Measurements from ENCODE around the gene DVL1. TPM values are rescaled to one million over a fixed set of nuclear protein-coding genes. Genes with fewer than 3 reads are reported as not detected.
"Not testable (repeated sequence)": the region's sequence is repeated elsewhere in the genome, so short reads cannot be mapped to it uniquely, and the experiment has no call there.

Gene DVL1
- total RNA-seq, 1 experiment from 2014 or later: 34.5 TPM

GRCh38 chr1:1373815-1374588 is 24.8 kb upstream of the DVL1 start:
- DNase-seq (ENCODE audit: low read depth): no peak

GRCh38 chr1:1373051-1373814 is 24.0 kb upstream of the DVL1 start:
- DNase-seq (ENCODE audit: low read depth): no peak

- peak; percentile 38 for DNase-seq (ENCODE audit: low read depth)
These were observed 22.8 kb upstream of the DVL1 start for GRCh38 chr1:1371746-1372711.

DNA sequence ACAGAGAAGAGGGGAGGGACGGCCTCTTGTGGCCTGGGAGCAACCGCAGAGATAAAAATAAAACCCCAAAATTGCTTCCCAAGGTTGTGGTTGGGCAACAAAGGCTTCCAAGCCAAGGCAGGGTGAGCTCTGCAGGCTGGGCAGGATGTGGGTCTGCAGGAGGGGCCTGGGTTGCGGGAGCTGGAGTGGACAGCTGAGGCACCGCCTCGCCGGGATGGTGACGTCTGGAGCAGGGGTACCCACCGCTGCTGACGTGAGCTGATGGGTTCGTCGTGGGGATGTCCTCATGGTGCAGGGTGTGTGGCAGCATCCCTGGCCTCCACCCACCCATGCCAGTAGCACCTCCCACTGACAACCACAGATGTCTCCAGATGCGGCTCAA is 22.1 kb upstream of the DVL1 start:
- no peak for DNase-seq (ENCODE audit: low read depth)

DNA sequence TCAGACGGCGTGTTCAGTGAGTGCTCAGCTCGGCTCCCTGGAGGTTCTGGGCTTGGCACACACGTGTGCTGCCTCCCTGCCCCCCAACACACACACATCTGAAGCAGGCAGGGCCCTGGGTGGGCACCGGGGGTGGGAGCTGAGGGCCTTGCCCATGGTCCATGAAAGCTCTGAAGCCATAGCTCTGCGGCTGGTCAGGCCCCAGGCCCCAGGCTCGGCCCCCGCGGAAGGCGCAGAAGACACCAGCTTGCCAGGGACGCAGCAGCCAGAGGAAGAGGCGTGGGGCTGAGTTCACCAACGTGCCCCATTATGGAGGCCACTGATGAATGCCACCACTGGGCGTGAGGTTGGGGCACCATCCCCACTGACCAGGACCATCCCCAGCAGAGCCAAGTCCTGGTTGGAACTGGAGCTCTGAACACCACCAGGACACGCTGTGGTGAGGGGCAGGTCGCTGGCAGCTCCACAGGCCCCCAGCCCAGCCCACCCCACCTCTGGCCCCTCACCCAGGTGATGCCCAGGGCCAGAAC is 21.6 kb upstream of the DVL1 start:
- DNase-seq (ENCODE audit: low read depth): no peak

DNA sequence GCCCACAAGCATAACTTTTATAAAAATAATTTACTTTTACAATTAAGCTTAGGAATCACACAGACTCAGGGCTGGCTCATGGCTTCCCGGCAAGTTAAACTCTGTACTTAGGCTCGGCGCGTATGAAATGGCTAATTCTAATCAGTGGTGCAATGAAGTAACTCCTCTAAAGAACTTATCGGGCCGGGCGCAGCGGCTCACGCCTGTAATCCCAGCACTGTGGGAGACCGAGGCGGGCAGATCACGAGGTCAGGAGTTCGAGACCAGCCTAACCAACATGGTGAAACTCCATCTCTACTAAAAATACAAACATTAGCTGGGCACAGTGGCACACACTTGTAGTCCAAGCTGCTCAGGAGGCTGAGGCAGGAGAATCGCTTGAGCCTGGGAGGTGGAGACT is 20.9 kb upstream of the DVL1 start:
- DNase-seq (ENCODE audit: low read depth): not testable (repeated sequence)

DNA sequence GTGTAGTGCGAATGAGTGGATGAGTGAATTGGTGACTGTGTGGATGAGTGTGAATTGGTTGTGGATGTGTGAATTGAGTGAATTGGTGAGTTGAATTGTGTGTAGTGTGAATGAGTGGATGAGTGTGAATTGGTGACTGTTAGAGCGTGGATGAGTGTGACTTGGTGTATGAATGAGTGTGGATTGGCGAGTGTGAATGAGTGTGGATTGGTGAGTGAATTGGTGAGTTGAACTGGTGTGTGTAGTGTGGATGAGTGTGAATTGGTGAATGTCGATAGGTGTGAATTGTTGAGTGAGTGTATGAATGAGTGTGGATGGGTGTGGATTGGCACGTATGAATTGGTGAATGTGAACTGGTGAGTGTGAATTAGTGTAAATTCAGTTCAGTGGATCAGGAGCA is 18.1 kb upstream of the DVL1 start:
- no peak for DNase-seq (ENCODE audit: low read depth)

DNA sequence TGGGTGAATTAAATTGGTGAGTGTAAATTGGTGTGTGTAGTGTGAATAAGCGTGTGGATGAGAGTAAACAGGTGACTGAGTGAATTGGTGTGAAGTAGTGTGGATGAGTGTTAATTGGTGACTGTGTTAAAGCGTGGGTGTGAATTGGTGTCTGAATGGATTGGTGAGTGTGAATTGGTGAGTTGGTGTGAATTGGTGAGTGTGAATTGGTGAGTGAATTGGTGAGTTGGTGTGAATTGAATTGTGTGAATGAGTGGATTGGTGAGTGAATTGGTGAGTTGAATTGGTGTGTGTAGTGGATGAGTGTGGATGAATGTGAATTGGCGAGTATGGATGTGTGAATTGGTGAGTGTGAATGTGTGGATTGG is 17.5 kb upstream of the DVL1 start:
- DNase-seq (ENCODE audit: low read depth): no peak

DNA sequence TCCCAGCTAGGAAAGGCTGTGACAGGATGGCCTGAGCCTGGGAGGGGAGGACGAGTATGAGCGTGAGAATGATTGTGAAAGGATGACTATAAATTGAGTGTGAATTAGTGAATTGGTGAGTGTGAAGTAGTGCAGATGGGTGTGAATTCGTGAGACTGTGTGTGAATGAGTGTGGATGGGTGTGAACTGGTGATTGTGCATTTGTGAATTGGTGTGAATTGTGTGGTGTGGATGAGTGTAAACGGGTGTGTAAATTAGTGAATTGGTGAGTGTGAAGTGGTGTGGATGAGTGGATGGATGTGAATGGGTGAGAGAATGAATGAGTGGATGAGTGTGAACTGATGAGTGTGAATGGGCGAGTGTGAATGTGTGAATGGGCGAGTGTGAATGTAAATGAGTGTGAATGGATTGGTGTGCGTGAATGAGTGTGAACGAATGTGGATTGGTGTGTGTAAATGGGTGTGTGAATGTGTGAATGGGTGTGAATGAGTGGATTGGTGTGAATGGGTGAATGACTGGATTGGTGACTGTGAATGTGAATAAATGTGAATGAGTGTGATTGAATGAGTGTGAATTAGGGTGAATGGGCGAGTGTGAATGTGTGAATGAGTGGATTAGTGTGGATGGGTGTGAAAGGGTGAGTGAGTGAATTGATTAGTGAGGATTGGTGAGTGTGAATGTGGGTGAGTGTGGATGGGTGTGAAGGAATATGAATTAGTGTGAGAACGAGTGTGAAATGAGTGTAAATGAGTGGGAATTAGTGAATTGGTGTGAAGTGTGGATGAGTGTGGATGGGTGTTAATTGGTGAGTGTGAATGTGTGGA is 16.9 kb upstream of the DVL1 start:
- DNase-seq (ENCODE audit: low read depth): no peak

GRCh38 chr1:1364266-1364665 is 15.0 kb upstream of the DVL1 start:
- peak; percentile 19 for DNase-seq (ENCODE audit: low read depth)

GRCh38 chr1:1361982-1362423 is 12.8 kb upstream of the DVL1 start:
- no peak for DNase-seq (ENCODE audit: low read depth)

DNA sequence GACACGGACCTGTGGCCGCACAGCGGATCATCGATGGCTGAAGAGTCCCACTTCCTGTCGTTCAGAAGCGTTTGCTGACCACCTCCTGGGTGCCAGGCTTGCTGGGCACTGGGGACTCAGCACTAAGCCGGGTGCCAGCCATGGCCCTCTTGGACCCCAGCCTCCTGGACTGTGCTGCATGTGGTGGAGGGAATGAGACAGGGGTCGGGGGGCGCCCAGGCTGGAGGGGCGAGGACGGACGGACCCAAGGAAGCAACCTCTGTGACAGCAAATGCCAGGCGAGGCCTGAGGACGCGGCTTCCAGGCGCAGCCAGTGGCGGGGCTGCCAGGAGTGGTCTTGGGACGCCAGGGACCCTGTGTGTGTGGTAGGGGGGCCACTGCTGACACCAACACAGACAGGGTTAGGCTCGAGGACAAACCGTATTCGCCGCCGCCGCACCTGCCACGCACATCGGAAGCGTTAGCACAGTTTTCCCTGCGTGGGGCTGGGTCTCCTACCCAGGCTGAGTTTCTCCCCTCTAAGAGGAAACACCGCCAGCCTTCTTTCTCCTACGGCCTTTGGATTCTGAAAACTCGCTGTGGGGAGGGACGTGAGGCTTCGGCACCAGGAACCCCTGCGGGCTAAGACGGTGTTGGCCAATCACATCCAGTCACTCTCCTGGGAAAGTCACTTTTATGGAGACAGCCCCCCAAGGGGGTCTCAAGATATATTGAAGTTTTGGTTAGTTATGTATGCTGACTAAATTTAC is 12.2 kb upstream of the DVL1 start:
- DNase-seq (ENCODE audit: low read depth): no peak

DNA sequence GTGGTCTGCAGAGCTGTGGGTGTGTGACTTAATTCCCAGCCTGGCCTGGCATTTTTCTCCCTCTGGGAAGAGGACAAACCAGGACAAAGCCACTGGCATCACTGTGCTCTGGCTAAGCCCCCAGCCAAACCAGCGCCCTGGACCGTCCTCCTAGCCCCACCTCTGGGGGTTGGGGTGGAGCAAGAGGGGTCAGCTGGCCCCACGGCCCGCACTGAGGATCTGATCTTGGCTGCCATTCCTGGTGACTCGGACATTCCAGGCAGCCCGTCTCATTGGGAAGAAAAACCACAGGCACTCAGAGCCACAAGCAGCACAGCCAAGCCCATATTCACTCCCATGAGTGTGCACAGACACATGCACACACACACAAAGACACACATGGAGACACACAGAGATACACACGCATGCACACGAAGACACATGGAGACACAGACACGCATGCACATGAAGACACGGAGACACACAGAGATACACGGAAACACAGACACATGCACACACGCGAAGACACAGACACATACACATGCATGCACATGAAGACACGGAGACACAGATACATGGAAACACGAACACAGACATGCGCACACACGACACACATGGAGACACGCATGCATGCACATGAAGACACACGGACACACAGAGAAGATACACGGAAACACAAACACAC is 11.4 kb upstream of the DVL1 start:
- DNase-seq (ENCODE audit: low read depth): peak; percentile 95

- no peak for DNase-seq (ENCODE audit: low read depth)
These were observed 10.6 kb upstream of the DVL1 start for GRCh38 chr1:1359664-1360468.

DNA sequence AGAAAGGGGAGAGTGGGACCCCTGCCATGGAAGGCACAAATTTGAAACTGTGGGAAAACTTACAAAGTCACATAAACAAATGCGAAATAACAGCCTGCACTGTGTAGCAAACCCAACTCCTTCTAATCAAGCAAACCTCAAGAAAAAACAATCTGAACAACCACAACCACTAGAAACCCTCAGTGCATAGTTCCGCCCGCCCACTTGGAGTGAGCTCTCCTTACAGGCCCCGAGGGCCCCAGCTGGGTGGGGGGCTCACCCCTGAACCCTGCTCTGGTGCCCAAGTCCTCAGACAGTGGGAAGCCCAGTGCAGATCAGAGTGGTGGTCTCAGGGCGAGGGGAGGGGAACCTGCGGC is 10.1 kb upstream of the DVL1 start:
- peak; percentile 49 for DNase-seq (ENCODE audit: low read depth)

- DNase-seq (ENCODE audit: low read depth): no peak
These were observed 9.4 kb upstream of the DVL1 start, which contains the start of gene MXRA8 for GRCh38 chr1:1358433-1359271. MXRA8 (minus strand) TSS chr1:1358555; CDS start chr1:1358504, 51 bp downstream.

GRCh38 chr1:1357871-1358432 is 8.7 kb upstream of the DVL1 start:
- no peak for DNase-seq (ENCODE audit: low read depth)
